Fibroblast of skin of right biceps (primary cell): ENCODE measurements around the gene PIK3C2G.
A peak's percentile ranks its signal among the peaks of the same experiment; 100 is the strongest.

Experiments
- DNase-seq: peaks from one replicate; pipeline ENCODE4 v3.0.0-alpha.2; 2013

PIK3C2G gene

GRCh38 chr12:18281941-18282340 lies 20.6 kb downstream of the PIK3C2G start:
- no peak for DNase-seq

GRCh38 chr12:18283831-18284230 lies 22.5 kb downstream of the PIK3C2G start:
- DNase-seq: no peak

- no peak for DNase-seq
Observed at GRCh38 chr12:18284386-18284785, 23.1 kb downstream of the PIK3C2G start.

DNA sequence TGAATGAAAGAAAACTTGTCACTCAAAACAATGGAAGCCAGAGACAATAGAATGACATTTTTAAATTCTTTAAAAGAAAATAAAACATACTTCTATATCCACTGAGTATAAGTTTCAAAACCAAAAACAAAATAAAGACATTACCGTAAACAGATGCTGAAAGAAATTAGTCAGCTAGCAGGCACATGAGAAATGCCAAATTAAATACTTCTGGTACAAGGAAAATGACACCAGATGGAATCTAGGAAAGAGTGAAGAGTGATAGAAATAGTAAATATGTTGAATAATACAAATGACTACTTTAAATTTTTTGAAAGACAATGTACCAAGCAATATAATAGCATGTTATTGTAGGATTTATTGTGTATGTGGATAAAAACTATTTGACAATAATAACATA lies 23.8 kb downstream of the PIK3C2G start:
- no peak for DNase-seq

- DNase-seq: no peak
Observed at GRCh38 chr12:18290386-18290785, 29.1 kb downstream of the PIK3C2G start.

DNA sequence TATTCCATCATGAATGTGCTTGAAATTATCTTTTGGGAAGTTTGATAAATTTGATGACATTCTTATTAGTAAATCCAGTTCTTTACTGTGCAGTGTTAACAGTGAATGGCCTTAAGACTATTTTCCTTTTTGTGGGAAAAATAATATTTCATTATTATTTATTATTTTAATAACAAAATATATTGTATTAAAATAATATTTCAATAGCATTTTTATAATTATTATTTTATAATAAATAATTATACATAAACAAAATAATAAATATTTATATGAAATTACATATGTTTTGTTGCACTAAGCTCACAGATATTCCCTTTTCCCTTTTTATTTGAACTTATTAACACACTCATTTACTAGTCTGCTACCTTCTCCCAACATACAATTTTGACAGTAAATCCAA lies 33.6 kb downstream of the PIK3C2G start:
- DNase-seq: no peak

DNA sequence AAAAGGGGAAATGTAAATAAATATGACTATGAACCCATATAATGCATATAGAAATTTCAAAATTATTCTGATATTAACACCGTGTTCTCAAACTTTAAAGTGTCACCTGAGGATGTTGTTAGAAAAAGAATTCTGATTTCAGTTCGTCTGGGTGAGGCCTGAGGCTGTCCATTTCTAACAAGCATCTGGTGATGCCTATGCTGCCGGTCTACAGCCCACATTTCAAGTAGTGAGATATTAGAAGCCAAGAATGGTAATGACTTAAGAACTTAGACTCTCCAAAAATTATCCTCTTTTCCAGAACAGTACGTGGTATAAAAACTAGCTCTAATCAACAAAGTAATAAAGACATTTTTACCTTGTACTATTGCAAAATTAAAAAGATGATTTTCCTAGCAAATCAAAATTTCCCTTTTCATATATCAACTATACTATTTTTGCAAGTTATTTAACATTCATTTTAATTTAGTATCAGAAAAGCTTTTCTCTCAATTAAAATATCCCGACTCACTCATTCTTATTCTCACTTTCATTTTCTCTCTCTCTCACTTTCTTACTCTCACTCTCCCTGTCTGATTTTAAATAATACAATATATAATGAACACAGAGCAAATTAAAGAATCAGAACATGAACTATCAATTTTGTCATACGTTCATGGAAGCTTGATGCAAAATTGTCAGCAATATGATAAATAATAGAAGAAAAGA lies 35.0 kb downstream of the PIK3C2G start:
- no peak for DNase-seq

DNA sequence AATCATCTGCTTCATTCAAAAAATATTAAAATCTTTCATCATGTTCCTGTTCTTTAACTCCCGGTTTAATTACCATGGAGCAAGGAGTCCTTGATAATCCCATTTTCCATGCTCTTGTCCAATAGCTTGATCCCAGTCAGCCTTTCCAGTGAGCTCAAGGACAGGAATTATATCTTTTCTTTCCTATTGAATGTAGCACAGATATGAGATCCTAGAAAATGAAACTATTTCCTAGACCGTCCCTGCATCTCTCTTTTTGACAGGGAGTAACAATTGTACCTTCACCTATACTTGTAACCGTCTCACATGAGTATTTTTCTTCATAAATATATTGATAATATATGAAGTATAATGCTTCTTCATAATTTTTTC lies 35.6 kb downstream of the PIK3C2G start:
- DNase-seq: no peak

DNA sequence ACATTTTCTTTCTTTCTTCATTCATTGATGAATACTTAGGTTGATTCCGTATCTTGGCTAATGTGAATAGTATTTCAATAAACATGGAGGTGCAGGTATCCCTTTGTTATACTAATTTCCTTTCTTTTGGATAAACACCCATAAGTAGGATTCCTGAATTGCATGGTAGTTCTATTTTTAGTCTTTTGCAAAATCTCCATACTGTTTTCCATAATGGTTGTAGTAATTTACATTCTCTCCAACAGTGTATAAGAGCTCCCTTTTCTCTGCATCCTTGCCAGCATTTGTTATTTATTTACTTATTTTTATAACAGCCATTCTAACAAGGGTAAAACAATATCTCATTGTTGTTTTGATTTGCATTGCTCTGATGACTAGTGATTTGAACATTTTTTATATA lies 36.6 kb downstream of the PIK3C2G start:
- no peak for DNase-seq

GRCh38 chr12:18302809-18303430 lies 41.6 kb downstream of the PIK3C2G start:
- DNase-seq: no peak

DNA sequence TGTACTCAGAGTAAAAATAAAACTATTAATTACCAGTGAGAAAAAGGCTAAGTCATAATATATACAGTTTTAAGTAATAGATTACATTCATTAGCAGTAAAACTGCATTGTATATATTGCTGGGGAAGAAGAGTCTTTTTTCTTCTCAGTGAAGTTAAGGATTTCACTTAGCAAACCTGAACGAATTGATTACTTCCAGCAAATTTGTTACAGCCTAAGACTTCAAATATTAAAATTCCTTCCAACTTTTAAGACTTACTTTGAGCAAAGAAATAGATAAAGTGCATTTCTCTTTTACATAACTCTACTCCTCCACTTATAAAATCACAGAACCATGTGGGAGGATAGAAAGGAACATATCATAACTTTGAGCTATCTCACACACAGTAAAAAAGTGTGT lies 43.3 kb downstream of the PIK3C2G start:
- no peak for DNase-seq

- no peak for DNase-seq
Observed at GRCh38 chr12:18306311-18306710, 45.0 kb downstream of the PIK3C2G start.

DNA sequence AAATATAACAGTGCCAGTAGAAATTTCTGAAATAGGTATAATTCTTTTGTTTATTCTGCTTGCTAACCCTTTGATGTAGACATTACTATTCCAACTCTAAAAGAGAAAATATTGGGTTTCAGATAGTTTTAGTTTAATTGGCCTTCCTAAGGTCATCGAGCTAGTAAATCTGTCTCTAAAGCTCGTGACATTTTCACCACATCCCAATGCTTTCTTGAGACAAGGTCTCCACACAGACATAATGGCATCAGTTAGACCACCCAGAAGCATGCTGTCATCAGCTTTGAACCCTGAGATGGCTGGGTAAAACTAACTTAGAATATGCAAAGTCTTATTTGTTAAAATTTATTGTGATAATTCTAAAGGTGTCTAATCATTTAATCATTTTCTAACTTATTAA lies 52.0 kb downstream of the PIK3C2G start:
- no peak for DNase-seq

- peak; percentile 84 for DNase-seq
Observed at GRCh38 chr12:18320036-18320617, 58.8 kb downstream of the PIK3C2G start.

GRCh38 chr12:18320976-18321375 lies 59.7 kb downstream of the PIK3C2G start:
- DNase-seq: no peak

- peak; percentile 33 for DNase-seq
Observed at GRCh38 chr12:18323159-18323558, 61.8 kb downstream of the PIK3C2G start.

- no peak for DNase-seq
Observed at GRCh38 chr12:18327036-18327435, 65.7 kb downstream of the PIK3C2G start.

DNA sequence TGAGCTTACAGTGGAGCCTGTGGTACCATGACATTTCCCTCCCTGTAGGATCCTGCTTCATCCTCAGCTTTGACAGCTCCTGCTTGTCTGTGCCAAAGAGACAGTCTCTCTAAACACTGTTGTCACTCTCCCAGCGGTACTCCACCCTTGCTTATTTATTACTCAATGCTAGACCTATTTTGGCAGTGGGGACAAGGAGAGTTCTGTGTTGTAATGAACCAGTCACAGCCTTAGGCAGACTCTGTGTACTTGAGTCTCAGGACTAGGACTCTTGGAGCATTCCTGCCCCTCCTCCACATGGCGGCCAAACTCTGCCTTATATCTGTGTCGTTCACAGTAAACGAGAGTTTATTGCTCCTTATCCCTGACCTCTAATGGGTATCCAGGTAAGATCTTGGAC lies 70.9 kb downstream of the PIK3C2G start:
- no peak for DNase-seq

DNA sequence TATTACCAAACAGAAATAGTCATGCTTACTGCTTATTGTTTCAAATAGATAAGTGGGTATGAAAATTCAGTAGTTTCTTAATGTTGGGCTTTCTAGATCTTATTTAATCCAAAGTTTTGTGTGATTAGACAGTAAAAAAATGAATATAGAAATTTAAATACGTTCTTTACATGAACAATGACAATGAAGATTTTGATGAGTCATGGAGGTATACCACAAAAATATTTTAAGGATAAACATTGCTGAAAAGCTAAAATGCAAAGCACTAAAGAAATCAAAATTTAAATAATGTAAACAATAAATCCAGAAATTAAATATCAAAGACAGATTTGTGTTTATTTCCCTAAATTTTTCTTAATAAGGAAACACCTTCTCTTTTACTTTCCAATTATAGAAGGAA lies 78.3 kb downstream of the PIK3C2G start:
- no peak for DNase-seq

DNA sequence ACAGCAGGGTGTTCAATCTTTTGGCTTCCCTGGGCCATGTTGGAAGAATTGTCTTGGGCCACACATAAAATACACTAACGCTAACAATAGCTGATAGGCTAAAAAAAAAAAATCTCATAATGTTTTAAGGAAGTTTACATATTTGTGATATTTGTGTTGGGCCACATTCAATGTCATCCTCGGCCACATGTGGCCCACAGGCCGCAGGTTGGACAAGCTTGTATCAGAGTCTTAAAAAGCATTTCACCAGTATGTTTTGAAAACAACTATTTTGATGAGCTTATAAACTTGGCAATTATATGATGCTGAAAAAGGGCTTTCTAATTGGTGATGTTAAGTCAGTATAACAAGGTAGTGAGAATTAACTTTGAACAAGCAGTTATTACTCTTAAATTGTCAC lies 78.9 kb downstream of the PIK3C2G start:
- no peak for DNase-seq

DNA sequence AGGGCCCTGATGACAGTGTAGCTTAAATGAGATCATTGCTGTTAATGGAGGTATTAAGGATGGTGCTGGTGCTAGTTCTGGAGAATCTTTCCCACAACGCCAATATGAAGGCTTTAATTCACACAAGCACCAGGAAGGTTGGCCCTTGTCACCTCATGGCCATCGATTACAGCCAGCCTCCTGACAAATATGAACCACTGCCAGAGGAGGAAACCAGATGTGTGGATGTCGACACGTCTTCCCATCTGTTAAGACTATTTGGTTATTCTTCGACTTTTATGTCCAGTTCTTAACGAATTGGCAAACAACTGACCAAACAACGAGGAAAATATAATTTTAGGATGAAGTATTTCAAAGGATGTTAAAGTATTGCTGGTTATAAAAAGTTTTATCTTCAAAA lies 79.5 kb downstream of the PIK3C2G start:
- no peak for DNase-seq

DNA sequence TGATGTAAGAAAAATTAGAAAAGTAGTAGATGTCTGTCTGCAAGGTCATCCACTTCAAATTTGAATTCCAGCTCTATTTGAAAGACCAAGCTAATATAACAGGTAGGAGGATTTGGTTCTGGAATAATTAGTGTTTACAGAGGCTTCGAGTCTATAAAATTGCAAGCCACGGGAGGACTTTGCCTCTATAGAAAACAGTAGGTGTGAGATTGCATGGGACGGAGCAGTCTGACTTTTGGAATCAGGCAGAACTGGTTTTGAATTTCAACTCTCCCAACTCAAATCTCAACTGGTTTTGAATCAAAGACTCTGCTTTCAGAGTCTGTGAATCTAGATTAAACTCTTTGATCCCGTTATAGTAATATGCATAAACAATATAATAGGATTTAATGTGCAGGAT lies 82.4 kb downstream of the PIK3C2G start:
- no peak for DNase-seq

DNA sequence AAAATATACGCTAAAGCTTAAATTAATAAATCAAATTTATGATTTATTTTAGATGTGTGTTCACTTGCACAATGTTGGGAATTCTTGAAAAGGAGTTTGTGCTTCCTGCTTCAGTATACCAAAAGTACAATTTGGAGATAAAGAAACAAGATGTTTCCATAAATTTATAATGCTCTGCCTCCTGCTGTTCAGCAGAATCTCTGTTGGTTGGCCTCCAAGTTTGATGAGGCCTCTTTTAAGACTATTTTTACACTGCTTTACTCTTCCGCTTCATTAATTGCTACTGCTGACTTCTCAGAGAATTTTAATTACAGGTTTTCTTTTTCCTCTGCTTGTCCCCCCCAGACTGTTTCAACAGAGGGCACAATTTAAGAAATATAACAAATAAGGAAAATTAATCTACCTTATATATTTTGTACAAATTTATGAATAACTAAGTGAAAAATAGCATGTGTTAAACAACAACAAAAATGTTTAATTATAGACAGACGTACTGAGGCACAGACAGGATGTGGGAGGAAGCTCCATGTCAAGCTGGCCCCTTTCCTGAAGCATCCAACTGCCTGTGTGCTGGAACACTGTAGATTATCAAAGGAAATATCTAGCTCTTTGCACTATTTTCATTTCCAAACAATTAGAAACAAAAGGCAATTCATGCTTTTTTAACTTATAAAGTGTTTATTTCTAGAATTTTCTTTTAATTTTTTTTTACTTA lies 83.9 kb downstream of the PIK3C2G start:
- peak; percentile 18 for DNase-seq

DNA sequence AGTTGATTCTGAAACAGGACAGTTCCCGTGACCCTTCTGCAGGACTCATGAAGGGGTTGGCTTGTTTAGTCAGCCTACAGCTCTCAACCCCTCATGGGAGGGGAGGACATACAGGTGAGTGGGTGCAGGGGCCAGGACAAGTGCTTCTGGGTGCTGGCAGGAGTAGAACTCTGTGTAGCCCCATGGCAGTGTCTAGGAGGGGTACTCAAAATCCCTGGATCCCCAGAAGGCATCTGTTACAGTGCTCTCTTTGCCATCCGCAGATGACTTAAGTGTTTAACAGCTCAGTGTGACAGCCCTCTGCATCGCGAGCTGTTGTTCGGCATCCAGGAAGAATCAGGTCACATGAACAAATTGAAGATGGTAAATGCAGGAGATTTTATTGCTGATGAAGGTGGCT lies 91.0 kb downstream of the PIK3C2G start:
- DNase-seq: no peak
